Thoracic aorta (tissue), 2 donors: ENCODE measurements around the gene TSR3. TPM values are rescaled to one million over a fixed set of nuclear protein-coding genes. Genes with fewer than 3 reads are reported as not detected.
"Not testable (repeated sequence)": the region's sequence is repeated elsewhere in the genome, so short reads cannot be mapped to it uniquely, and the experiment has no call there.

Experiments
- ATAC-seq: fragments of 150-250 bp; one replicate; pipeline ENCODE4 v1.8.0; 2017; ENCODE audit warnings: low read depth; ENCODE audit not compliant: insufficient number of reproducible peaks, low FRiP score
- DNase-seq: peaks from one replicate; pipeline ENCODE4 v3.0.0-alpha.2; 2020; ENCODE audit warnings: low spot score
- H3K27ac ChIP-seq, 2 donors: fragments of 200-600 bp; sonication (generic); 1 replicate in 1 of 2; 2 replicates in 1 of 2; pipeline ENCODE4 v1.5.1; 2016; ENCODE audit warnings: mild to moderate bottlenecking in 2 of 2, moderate library complexity in 2 of 2
- H3K27me3 ChIP-seq: fragments of 200-600 bp; sonication (generic); replicated peaks from 2 replicates; pipeline ENCODE4 v1.6.0; 2016; ENCODE audit warnings: mild to moderate bottlenecking; ENCODE audit not compliant: insufficient read depth
- H3K36me3 ChIP-seq: fragments of 200-600 bp; sonication (generic); one replicate; pipeline ENCODE4 v1.5.1; 2016
- H3K4me1 ChIP-seq, 2 donors: fragments of 200-600 bp; sonication (generic); 1 replicate in 1 of 2; 2 replicates in 1 of 2; pipeline versions ENCODE4 v1.5.1 to v1.6.0; 2016; ENCODE audit warnings: low read depth in 2 of 2, mild to moderate bottlenecking in 1 of 2; ENCODE audit not compliant: control insufficient read depth in 1 of 2
- H3K4me3 ChIP-seq: fragments of 200-600 bp; sonication (generic); 2 replicates; pipeline ENCODE4 v1.5.1; 2016; ENCODE audit warnings: mild to moderate bottlenecking
- H3K9me3 ChIP-seq: fragments of 200-600 bp; sonication (generic); 2 replicates; pipeline ENCODE4 v1.5.1; 2016
- CTCF ChIP-seq: fragments of 200-600 bp; sonication (generic); IDR thresholded peaks from one replicate; pipeline ENCODE4 v1.5.1; 2019; ENCODE audit warnings: antibody characterized with exemption
- total RNA-seq, 2 donors: library from RNA; depleted of rRNA; stranded (reverse); fragments of >200 nt; gene quantifications; one replicate each; pipeline versions ENCODE4 v1.1.0 to v1.2.3, GENCODE V29; 2016

Gene TSR3
- total RNA-seq, 2 donors from 2014 or later = 61.7 to 124 TPM

GRCh38 chr16:1332618-1333148 is 19.0 kb downstream of the TSR3 start:
- Histone ChIP-seq H3K4me1 (peaks cover 12 to 26% of the 10 kb centered on the region in 2 donors), H3K36me3 (no peaks in the 10 kb centered on the region), H3K27ac (no peak overlapping the region), H3K4me3 (peak overlapping the region; percentile 56), H3K27me3 (peaks cover 10% of the 10 kb centered on the region), H3K9me3 (peaks cover 5% of the 10 kb centered on the region)
- no peak for DNase-seq
- TF ChIP-seq CTCF = no peak
- no peak for ATAC-seq

GRCh38 chr16:1331712-1332617 is 19.7 kb downstream of the TSR3 start:
- Histone ChIP-seq H3K36me3 (no peaks in the 10 kb centered on the region), H3K27ac (no peak overlapping the region), H3K4me3 (peak overlapping the region; percentile 56), H3K4me1 (peaks cover 12 to 26% of the 10 kb centered on the region in 2 donors), H3K9me3 (peaks cover 5% of the 10 kb centered on the region), H3K27me3 (peaks cover 10% of the 10 kb centered on the region)
- DNase-seq (no peak), ATAC-seq (no peak)
- TF ChIP-seq CTCF = no peak

- DNase-seq (no peak), ATAC-seq (no peak)
- TF ChIP-seq CTCF = no peak
- H3K36me3 ChIP-seq = no peaks in the 10 kb centered on the region
- peaks cover 10% of the 10 kb centered on the region for H3K27me3 ChIP-seq
- H3K9me3 ChIP-seq = peaks cover 5% of the 10 kb centered on the region
- H3K4me3 ChIP-seq = peak overlapping the region; percentile 56
- H3K27ac ChIP-seq = no peak overlapping the region
- H3K4me1 ChIP-seq = peaks cover 12 to 26% of the 10 kb centered on the region in 2 donors
These were observed 20.6 kb downstream of the TSR3 start for GRCh38 chr16:1330931-1331711.

GRCh38 chr16:1330260-1330914 is 21.3 kb downstream of the TSR3 start:
- no peak for DNase-seq
- TF ChIP-seq CTCF = peak; percentile 24
- Histone ChIP-seq H3K9me3 (peaks cover 5% of the 10 kb centered on the region), H3K36me3 (peaks cover 1% of the 10 kb centered on the region), H3K27ac (no peak overlapping the region), H3K27me3 (peaks cover 10% of the 10 kb centered on the region), H3K4me3 (no peak overlapping the region), H3K4me1 (peaks cover 12 to 26% of the 10 kb centered on the region in 2 donors)
- ATAC-seq = no peak

- DNase-seq, H3K4me3 ChIP-seq, ATAC-seq, H3K9me3 ChIP-seq, H3K27me3 ChIP-seq, H3K27ac ChIP-seq: not testable (repeated sequence)
- peaks cover 12 to 26% of the 10 kb centered on the region in 2 donors for H3K4me1 ChIP-seq
- H3K36me3 ChIP-seq = peaks cover 15% of the 10 kb centered on the region
These were observed 22.7 kb downstream of the TSR3 start for GRCh38 chr16:1328961-1329360.

- Histone ChIP-seq H3K36me3 (peaks cover 23% of the 10 kb centered on the region), H3K4me1 (peaks cover 9 to 18% of the 10 kb centered on the region in 2 donors)
- H3K27me3 ChIP-seq, DNase-seq, H3K9me3 ChIP-seq, ATAC-seq, H3K4me3 ChIP-seq, H3K27ac ChIP-seq: not testable (repeated sequence)
These were observed 23.5 kb downstream of the TSR3 start for GRCh38 chr16:1328136-1328535.
